Measurements from ENCODE around the gene NR1I2.

NR1I2 gene

DNA sequence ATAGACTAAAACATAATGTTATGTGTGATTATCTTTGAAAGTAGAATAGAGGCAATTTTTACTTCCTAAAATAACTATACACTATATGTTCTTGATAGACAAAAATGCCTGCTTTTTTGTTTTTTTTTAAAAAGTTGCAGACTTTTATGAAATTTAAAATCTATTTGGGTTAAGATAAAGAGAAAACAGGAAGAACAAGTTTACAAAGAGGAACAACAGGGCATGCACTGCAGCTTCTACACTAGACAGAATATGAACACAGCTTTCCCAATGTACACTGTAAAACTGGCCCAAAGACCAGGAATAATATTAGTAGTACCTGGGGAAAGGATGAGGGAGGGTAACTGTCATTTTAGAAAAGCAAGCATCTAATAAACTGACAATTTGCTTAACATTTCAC lies 53.7 kb downstream of the NR1I2 start:
- ATAC-seq: no peak
- TF ChIP-seq TCF4 (CRISPR knock-in tag; IDR thresholded peaks at IDR 0.05; ENCODE audit: borderline replicate concordance): no peak
- TF ChIP-seq ARNTL (CRISPR knock-in tag; IDR thresholded peaks at IDR 0.05; ENCODE audit: borderline replicate concordance, low read depth): no peak
- TF ChIP-seq BACH2 (CRISPR knock-in tag; IDR thresholded peaks at IDR 0.05; ENCODE audit: borderline replicate concordance): no peak
- no peak for TF ChIP-seq RARB (CRISPR knock-in tag; IDR thresholded peaks at IDR 0.05)
- no peak for TF ChIP-seq CSDC2 (CRISPR knock-in tag; IDR thresholded peaks at IDR 0.05)
- TF ChIP-seq ZC3H10 (CRISPR knock-in tag; IDR thresholded peaks at IDR 0.05): no peak
- TF ChIP-seq ESRRG (CRISPR knock-in tag; IDR thresholded peaks at IDR 0.05): no peak
- no peak for TF ChIP-seq ZNF70 (CRISPR knock-in tag; IDR thresholded peaks at IDR 0.05)

DNA sequence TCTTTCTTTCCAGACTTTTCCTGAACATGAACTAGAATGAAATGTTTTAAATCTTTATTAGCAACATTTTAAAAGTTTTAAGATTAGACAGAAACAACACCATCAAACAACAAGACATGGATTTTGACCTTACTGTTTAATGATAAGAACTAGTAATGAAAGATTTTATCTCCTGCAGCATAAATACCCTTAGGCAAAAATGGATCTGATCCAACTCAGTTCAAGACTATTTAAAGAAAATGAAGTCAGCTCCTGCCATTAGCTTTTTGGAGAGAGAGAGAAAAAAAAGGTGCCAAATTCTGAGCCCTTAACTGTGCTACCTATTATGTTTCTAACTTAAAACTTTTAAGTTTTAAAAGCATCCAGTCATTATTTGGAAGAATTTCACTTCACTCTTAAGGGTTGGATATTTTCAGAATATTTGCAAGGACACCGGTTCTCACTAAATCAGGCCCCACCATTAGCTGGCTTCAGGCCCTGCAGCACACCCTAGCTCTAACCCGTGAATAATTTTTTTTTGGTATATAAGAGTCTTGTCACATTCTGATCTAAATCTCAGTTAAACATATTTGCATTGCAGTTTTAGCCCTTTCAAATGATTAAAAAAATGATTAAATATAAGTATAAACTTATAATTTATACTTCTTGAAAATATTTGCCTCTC lies 60.0 kb downstream of the NR1I2 start:
- TF ChIP-seq ZNF565 (CRISPR knock-in tag; conservative IDR thresholded peaks at IDR 0.05; ENCODE audit: low read depth) (no peak), CSDC2 (CRISPR knock-in tag; IDR thresholded peaks at IDR 0.05) (no peak)
- no peak for ATAC-seq

DNA sequence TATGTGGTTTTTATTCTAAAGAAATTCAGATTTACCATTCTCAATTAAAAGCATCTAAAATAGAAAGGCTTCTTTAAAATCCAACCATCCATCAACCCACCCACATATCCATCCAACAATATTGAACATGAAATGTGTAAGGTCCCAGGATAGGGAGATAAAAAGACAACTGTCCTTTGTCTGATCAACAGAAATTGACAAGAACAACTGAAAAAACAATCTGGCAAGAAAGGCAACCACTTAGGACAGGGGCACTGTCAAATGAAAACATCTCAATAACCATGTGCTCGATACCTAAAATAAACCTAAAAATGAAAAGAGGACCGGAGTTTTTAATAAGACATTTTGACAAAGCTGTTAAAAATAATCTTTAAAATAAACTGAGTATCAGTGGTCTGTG lies 67.2 kb downstream of the NR1I2 start:
- TF ChIP-seq ZC3H10 (CRISPR knock-in tag; IDR thresholded peaks at IDR 0.05): no peak
- TF ChIP-seq, protein P1, sequence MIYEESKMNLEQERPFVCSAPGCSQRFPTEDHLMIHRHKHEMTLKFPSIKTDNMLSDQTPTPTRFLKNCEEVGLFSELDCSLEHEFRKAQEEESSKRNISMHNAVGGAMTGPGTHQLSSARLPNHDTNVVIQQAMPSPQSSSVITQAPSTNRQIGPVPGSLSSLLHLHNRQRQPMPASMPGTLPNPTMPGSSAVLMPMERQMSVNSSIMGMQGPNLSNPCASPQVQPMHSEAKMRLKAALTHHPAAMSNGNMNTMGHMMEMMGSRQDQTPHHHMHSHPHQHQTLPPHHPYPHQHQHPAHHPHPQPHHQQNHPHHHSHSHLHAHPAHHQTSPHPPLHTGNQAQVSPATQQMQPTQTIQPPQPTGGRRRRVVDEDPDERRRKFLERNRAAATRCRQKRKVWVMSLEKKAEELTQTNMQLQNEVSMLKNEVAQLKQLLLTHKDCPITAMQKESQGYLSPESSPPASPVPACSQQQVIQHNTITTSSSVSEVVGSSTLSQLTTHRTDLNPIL (CRISPR knock-in tag; IDR thresholded peaks at IDR 0.05; ENCODE audit: low read depth): no peak
- TF ChIP-seq, protein P2, sequence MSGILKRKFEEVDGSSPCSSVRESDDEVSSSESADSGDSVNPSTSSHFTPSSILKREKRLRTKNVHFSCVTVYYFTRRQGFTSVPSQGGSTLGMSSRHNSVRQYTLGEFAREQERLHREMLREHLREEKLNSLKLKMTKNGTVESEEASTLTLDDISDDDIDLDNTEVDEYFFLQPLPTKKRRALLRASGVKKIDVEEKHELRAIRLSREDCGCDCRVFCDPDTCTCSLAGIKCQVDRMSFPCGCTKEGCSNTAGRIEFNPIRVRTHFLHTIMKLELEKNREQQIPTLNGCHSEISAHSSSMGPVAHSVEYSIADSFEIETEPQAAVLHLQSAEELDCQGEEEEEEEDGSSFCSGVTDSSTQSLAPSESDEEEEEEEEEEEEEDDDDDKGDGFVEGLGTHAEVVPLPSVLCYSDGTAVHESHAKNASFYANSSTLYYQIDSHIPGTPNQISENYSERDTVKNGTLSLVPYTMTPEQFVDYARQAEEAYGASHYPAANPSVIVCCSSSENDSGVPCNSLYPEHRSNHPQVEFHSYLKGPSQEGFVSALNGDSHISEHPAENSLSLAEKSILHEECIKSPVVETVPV (CRISPR knock-in tag; IDR thresholded peaks at IDR 0.05): no peak
- no peak for TF ChIP-seq CSDC2 (CRISPR knock-in tag; IDR thresholded peaks at IDR 0.05)
- TF ChIP-seq, protein P3, sequence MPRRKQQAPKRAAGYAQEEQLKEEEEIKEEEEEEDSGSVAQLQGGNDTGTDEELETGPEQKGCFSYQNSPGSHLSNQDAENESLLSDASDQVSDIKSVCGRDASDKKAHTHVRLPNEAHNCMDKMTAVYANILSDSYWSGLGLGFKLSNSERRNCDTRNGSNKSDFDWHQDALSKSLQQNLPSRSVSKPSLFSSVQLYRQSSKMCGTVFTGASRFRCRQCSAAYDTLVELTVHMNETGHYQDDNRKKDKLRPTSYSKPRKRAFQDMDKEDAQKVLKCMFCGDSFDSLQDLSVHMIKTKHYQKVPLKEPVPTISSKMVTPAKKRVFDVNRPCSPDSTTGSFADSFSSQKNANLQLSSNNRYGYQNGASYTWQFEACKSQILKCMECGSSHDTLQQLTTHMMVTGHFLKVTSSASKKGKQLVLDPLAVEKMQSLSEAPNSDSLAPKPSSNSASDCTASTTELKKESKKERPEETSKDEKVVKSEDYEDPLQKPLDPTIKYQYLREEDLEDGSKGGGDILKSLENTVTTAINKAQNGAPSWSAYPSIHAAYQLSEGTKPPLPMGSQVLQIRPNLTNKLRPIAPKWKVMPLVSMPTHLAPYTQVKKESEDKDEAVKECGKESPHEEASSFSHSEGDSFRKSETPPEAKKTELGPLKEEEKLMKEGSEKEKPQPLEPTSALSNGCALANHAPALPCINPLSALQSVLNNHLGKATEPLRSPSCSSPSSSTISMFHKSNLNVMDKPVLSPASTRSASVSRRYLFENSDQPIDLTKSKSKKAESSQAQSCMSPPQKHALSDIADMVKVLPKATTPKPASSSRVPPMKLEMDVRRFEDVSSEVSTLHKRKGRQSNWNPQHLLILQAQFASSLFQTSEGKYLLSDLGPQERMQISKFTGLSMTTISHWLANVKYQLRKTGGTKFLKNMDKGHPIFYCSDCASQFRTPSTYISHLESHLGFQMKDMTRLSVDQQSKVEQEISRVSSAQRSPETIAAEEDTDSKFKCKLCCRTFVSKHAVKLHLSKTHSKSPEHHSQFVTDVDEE (CRISPR knock-in tag; IDR thresholded peaks at IDR 0.05): no peak
- no peak for TF ChIP-seq ZNF8 (CRISPR knock-in tag; IDR thresholded peaks at IDR 0.05)
- TF ChIP-seq ZNF70 (CRISPR knock-in tag; IDR thresholded peaks at IDR 0.05): no peak
- TF ChIP-seq GLIS3 (CRISPR knock-in tag; IDR thresholded peaks at IDR 0.05): no peak
- TF ChIP-seq, protein P4, sequence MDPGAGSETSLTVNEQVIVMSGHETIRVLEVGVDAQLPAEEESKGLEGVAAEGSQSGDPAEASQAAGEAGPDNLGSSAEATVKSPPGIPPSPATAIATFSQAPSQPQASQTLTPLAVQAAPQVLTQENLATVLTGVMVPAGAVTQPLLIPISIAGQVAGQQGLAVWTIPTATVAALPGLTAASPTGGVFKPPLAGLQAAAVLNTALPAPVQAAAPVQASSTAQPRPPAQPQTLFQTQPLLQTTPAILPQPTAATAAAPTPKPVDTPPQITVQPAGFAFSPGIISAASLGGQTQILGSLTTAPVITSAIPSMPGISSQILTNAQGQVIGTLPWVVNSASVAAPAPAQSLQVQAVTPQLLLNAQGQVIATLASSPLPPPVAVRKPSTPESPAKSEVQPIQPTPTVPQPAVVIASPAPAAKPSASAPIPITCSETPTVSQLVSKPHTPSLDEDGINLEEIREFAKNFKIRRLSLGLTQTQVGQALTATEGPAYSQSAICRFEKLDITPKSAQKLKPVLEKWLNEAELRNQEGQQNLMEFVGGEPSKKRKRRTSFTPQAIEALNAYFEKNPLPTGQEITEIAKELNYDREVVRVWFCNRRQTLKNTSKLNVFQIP (CRISPR knock-in tag; IDR thresholded peaks at IDR 0.05; ENCODE audit: borderline replicate concordance, low read depth): no peak
- TF ChIP-seq RARB (CRISPR knock-in tag; IDR thresholded peaks at IDR 0.05): no peak
- TF ChIP-seq TOX (CRISPR knock-in tag; IDR thresholded peaks at IDR 0.05; ENCODE audit: borderline replicate concordance): no peak
- no peak for TF ChIP-seq SNAI2 (CRISPR knock-in tag; IDR thresholded peaks at IDR 0.05)
- no peak for TF ChIP-seq ZNF565 (CRISPR knock-in tag; conservative IDR thresholded peaks at IDR 0.05; ENCODE audit: low read depth)
- TF ChIP-seq ISL1 (CRISPR knock-in tag; IDR thresholded peaks at IDR 0.05): no peak

DNA sequence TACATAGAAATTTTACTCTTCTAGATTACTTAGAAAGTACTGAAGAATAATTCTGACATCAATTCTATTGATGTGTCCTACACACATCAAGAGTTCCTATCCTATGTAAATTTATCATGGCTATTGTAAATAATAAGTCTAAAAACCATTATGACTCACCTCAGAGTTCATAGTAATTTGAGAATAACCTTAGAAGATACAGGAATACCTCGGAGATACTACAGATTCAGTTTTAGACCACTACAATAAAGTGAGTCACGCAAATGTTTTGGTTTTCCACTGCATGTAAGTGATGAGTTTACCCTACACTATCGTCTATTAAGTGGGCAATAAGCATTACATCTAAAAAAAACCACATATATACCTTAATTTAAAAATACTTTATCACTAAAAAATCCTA lies 74.8 kb downstream of the NR1I2 start:
- no peak for ATAC-seq
- TF ChIP-seq ZNF565 (CRISPR knock-in tag; conservative IDR thresholded peaks at IDR 0.05; ENCODE audit: low read depth) (no peak), ZFP3 (CRISPR knock-in tag; IDR thresholded peaks at IDR 0.05) (no peak), TOX (CRISPR knock-in tag; IDR thresholded peaks at IDR 0.05; ENCODE audit: borderline replicate concordance) (no peak), ARNTL (CRISPR knock-in tag; IDR thresholded peaks at IDR 0.05; ENCODE audit: borderline replicate concordance, low read depth) (no peak), RARB (CRISPR knock-in tag; IDR thresholded peaks at IDR 0.05) (no peak), OSR1 (CRISPR knock-in tag; IDR thresholded peaks at IDR 0.05) (no peak), ISL1 (CRISPR knock-in tag; IDR thresholded peaks at IDR 0.05) (no peak), CSDC2 (CRISPR knock-in tag; IDR thresholded peaks at IDR 0.05) (no peak)
- TF ChIP-seq, protein P3 (CRISPR knock-in tag; IDR thresholded peaks at IDR 0.05): no peak

More for the DNA sequence above, 67.2 kb downstream of the NR1I2 start:
- ATAC-seq: no peak

Data from SK-N-SH treated with all-trans-retinoic acid at 6 μM for 48 hours (cell line).